GM18499 (cell line): Measurements from ENCODE around the gene TENT4A.

Source experiments
- ATAC-seq: cut with Tn5 transposase; IDR thresholded peaks from one replicate; pipeline ENCODE4 v1.9.1; 2021; ENCODE audit warnings: moderate number of reproducible peaks; ENCODE audit not compliant: insufficient read depth, unreplicated experiment

TENT4A gene

DNA sequence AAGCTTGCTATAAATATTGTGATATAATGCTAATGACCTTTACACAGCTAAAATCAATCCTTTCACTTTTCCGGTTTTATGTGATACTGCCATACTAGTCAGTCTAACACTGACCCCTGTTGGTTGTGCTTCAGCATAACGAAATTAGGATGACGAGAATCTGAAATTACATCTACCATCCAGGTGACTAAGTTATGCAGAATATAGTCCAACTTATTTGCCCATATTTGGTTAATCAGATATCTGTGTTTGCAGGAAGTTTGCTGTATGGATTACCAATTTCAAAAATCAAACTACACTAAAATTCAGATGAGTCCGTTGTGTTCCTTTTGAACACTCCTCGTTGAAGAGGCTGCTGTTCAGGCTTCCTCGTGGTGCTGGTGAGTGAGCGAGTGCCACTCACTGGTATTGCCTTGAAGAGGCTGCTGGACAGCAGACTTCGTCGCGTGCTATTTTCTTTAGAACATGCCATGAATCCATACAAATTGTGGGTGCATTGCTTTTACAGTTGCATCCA lies 32.5 kb downstream of the TENT4A start:
- ATAC-seq: peak; percentile 56

DNA sequence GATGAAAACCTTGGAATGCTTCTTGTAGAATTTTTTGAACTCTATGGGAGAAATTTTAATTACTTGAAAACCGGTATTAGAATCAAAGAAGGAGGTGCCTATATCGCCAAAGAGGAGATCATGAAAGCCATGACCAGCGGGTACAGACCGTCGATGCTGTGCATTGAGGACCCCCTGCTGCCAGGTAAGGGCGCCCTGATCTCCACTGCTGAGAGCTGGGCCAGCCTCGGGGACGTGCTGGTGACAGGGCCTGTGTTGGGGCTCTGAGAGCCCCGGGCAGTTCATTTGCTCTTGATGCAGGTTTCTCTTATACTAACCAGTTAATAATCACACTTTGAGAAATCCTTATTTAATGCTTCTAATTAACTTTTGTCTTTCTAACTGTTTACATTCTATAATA lies 33.0 kb downstream of the TENT4A start:
- no peak for ATAC-seq

DNA sequence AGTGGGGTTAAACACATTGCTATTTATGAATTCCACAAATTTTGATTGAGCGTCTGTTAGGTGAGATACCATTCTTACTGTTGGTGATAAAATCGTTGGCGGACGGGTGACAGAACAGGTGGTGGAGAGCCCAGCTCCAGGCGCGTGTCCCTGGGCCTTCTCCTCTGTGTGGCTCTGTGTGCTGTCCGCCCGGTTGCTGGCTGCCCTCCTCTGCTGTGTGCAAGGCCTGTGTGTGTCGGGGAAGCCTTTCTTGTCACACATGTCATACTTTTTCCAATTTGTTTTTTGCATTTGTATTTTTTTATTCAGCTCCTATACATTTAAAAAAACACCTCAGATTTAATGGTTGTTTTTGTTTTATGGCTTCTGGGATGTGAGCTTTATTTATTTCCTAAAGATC lies 33.9 kb downstream of the TENT4A start:
- ATAC-seq: no peak

DNA sequence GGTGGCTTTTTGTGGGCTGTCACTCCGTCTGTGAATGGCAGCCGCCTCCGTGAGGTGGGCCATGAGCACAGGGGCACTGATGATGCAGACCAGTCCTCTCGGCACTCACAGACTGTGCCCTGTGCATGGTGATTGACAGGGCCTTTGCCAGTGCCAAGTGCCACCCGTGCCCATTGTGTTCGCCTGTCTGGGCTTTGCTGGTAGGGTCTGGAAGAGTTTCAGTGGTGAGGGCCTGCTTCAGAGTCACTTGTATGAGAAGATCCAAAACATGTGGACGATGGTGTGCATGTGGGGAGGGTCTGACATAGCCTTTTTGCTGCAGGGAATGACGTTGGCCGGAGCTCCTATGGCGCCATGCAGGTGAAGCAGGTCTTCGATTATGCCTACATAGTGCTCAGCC lies 34.9 kb downstream of the TENT4A start:
- no peak for ATAC-seq

DNA sequence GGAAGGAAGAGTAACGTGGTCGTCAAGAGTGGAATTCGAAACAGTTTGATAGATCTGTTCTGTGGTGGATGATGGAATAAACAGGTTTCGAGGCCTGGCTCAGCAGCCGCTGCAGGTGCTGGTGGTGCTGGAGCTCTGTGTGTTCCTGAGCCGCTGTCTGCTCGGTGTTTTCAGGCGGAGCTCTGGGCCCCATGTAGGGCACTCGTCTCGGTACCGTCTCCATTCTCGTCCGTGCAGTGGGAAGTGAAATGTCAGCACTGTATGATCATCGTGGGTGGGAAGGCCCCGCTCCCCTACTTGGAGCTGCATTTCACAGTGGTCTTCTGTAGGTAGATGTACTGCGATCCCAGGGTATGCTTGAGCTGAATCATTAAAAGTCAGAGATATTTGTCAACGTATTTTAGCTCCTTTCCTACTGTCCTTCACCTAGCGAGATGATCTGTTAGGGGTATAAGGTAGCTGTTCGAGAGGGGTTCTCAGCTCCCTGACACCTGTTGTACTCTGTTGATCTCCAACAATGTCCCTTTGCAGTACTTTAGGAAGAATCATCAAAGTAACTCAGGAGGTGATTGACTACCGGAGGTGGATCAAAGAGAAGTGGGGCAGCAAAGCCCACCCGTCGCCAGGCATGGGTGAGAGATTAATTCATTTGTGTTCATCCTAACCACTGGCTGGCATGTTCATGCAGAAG lies 35.9 kb downstream of the TENT4A start:
- no peak for ATAC-seq

DNA sequence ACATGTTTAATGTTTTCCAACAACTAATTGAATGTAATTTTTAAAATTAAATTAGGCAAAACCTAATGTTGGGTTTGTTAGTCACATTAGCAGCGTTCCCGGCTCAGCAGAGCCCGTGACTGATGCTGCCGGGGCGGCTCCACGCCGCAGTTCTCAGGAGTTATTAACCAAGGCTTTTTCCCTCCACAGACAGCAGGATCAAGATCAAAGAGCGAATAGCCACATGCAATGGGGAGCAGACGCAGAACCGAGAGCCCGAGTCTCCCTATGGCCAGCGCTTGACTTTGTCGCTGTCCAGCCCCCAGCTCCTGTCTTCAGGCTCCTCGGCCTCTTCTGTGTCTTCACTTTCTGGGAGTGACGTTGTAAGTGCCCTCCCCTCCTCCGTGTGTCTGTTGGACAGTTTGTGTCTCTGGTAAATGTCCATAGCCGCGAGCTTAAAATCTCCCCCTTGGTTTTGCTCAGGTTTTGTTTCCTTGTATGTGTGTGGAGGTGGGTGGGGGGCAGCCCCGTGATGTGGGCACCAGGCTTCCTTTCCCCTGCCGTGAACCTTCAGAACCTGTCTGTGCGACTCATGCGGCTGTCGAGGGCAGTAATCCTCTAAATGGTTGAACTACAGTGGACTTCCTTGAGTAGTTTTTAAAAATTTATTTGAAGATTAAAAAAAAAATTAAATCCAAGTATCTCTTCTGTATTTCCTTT lies 37.1 kb downstream of the TENT4A start:
- no peak for ATAC-seq

DNA sequence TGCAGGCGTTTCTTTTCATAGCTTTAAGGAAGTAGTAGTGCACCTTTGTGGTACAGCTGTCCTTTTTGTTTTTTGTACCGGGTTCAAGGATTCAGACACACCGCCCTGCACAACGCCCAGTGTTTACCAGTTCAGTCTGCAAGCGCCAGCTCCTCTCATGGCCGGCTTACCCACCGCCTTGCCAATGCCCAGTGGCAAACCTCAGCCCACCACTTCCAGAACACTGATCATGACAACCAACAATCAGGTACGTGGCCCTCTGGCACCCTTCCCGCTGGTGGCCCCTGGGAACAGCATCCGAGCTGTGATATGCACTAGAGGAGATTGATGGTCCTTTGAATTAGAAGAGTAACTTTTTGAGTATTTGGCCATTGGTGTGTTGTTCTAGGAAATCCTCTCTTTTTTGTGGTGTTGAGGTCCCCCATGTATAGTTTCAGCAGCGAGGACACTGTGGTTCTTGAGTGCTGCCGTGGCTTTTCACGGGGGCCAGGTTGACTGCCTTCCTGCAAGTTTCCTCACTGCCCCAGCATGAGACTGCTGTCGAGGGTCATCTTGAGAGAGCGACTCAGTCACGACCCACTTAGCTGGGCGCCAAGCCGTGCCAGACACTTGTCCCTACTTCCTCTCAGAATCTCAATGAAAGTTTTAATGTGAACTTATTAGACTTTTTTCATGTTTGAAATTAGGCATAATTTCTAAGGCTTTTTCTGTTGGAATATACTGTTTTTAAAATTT lies 37.9 kb downstream of the TENT4A start:
- no peak for ATAC-seq

DNA sequence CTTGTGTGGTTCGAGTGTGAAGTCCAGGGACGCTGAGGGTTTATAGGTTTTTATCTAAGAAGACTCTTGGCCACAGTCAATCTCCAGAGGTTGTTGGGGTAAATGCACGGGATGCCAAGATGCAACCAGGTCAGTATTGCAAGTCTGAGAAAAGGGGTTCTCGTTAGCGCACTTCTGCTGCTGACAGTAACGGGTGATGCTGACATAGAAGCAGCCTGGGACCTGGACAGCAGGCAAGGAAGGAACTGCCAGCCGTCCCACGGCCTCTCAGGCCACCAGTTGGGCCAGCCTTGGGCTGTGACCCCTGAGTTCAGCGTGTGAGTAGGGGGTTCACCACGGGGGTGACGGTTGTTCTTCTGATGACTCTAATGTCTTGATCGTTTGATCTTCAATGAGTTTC lies 39.0 kb downstream of the TENT4A start:
- ATAC-seq: no peak

DNA sequence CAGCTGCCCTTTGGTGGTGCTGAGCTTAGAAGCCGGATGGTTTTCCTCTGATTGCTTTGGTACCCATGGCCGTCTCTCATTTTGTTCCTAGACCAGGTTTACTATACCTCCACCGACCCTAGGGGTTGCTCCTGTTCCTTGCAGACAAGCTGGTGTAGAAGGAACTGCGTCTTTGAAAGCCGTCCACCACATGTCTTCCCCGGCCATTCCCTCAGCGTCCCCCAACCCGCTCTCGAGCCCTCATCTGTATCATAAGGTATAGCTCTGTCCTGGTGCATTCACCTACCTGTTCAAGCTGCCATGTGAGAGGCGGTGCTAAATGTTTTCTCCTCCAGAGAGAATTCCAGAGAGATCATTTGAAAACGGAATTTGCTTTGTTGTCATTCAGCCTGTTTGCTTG lies 39.5 kb downstream of the TENT4A start:
- no peak for ATAC-seq

DNA sequence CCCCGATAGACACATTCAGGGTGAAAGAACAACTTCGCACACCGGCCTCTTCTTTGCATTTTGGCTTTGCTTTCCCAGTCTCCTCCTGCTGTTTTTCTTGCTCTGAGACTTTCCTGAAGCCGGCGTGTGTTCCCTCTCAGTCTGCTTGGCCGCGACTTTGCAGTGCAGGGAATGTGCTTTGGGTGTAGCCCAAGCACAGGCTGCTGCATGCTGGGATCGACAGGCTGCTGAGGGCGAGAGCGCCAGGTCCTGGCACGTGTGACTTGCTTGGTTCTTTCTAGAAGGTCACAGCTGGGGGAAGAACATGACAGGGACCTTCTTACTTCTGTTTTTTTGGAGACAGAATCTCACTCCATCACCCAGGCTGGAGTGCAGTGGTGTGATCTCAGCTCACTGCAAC lies 40.6 kb downstream of the TENT4A start:
- no peak for ATAC-seq

DNA sequence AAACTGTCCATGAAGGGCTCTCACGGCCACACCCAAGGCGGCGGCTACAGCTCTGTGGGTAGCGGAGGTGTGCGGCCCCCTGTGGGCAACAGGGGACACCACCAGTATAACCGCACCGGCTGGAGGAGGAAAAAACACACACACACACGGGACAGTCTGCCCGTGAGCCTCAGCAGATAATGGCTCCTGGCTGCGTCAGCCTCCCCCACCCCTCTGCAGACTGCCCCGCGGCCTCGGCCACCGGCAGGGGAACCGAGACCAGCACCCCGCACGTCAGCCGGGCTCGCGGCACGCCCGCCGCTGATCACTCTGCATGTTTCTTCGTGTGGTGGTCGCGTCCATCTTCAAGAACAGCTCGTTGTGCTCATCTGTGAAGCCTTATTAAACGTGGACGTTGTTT lies 41.5 kb downstream of the TENT4A start:
- no peak for ATAC-seq

DNA sequence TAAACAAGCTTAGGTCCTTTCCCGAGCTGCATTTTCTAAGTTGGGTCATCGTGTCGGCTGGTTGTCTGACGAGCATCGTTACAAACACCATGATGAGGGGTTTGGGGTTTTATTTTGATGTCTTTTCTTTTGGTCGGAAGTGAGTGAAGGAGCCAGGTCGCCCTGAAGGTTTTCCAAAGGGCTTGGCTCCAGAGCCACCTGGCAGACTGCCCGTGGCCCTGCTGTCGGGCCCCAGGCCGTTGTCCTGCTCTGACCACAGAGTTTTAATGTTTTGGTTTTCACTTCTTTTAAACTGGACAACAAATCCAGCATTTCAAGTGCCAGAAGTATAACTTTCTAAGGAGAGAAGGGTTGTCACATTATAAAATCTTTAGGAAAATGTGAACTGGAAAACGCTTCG lies 42.3 kb downstream of the TENT4A start:
- ATAC-seq: no peak

DNA sequence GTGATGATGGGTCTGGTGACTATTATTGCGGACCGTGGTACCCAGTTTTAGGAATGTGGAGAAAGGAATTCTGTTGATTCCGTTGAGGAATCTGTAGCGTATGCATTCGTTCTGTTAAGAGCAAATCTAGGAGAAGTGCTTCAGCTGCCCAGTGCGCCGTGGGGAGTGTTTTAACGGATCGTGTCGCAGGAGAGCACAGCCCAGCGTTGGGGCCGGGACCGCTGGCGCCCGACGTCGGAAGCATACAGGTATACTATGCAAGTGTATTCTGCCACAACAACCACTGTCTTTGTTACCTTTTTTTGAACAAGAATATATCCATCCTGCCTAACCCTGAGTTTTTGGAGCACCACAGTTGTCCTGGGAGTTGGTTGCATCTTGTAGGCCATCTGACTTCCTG lies 42.7 kb downstream of the TENT4A start:
- no peak for ATAC-seq

DNA sequence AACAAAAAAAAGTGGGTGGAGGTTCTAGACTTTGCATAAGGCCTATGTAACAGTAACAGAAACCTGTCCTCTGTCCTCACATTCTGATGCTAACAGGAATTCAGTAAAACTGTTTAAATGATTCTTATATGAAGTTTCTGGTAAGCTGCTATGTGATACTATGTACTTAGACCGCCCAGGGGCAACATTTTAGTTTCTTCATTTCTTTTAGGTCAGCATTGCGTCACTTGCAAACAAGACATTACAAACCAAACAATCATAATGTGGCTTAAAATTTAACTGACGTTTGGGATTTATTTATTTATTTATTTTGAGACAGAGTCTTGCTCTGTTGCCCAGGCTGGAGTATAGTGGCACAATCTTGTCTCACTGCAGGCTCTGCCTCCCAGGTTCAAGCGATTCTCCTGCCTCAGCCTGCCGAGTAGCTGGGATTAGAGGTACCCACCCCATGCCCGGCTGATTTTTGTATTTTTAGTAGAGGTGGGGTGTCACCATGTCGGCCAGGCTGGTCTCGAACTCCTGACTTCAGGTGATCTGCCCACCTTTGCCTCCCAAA lies 44.3 kb downstream of the TENT4A start:
- no peak for ATAC-seq

DNA sequence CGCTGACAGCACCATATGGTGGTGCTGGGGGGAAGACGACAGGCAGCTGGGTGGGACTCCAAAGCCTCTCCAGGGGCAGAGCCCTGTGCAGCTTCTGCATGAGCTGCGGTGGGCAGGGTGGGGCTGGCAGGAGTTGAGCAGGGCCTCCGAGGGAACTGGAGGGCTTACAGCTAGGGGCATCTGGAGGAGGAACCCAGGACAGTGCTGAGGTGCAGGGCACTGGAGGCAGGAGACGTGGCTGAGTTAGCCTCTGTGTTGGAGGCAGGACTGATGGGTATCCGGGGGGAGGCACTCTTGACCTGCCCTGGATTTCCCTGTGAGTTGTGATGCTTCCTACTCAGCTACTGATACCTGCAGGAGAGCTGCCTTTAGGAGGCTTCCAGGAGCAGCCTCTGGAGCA lies 45.0 kb downstream of the TENT4A start:
- no peak for ATAC-seq

DNA sequence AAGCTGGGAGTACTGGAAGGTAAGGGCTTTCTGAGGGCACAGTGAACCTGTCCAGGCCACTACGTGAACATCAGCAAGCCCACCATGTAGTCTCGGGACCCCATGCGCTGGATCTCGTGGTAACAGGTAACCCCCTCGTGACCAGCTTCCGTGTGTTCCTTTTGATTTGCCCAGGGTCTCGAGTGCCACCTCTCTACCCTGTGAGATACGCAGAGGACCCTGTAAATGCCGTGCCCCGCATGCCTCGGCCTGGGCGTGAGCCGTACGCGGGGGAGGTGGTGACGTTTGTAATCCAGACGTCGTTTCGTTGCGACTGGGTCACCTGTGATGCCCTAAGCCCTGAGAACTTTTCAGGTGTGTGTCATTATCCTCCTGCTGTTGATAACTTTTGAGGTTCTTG lies 45.5 kb downstream of the TENT4A start:
- ATAC-seq: no peak

DNA sequence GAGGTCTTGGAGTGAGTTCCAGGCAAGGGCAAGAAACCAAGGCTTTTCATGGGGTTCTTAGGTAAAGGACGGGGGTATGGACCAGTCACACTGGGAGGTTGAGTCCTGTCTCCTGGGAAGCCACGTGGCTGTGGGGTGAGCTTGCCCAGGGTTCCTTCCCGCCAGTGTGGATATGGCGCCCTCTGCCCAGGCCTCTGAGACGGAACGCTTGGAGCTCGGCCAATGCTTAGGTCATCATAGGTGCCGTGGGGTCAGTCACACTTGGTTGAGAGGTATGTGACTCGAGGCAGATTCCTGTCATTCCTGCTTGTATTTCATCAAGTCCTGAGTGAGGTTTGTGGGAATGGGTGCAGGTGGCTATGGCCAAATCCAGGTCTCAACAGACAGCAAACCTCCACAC lies 46.2 kb downstream of the TENT4A start:
- no peak for ATAC-seq

DNA sequence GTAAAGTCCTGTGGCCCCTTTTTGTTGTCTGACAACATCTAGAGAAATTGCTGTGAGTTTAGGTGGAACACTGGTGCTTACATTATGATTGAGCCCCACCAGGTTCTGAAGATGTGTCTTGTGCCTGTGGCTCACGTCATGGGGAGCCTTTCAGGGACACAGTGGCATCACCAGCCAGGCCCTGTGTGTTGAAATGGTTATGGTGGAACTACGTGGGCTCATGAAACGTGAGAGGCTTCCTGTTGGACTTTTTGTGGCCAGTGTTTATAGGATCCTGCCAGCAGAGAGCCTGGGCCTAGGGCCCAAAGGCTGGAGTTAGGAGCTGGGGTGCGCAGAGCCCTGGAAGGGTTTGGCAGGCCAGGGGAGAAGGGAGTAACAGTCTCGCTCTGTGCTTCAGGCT lies 46.8 kb downstream of the TENT4A start:
- ATAC-seq: no peak

DNA sequence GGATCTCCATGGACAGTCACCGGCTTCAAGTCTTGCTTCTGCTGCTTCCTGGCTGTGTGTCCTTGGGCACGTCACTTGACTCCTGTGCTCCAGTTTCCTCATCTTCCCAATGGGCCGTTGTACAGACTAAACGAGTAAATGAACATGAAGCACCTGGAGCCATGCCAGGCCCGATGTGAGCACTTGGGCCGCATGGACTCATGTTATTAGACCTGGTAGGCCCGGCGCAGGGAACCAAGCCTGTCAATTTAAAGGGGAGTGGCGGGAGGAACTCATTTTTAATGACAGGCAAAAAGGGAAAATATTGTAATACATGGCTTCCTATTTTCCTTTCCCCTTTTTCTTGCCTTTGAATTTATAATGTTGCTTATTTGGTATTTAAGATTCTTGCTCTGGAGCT lies 47.5 kb downstream of the TENT4A start:
- no peak for ATAC-seq

DNA sequence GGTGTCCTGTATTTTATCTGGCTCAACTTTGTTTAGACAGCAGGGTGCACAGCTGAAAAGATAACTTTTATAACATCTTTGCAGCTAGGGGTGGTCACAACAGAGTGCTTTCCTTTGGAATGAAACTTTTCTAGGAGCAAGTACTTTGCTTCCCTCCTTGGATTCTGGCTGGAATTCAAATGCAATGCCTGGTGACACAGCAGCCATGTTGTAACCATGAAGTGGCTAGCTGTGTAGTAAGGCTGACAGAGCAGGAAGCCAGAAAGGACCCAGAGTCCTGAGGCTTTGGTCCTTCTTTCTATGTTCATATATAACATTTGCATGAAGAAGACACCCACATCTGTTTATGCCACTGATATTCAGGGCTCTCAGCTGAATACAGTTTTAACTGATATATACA lies 48.1 kb downstream of the TENT4A start:
- no peak for ATAC-seq

DNA sequence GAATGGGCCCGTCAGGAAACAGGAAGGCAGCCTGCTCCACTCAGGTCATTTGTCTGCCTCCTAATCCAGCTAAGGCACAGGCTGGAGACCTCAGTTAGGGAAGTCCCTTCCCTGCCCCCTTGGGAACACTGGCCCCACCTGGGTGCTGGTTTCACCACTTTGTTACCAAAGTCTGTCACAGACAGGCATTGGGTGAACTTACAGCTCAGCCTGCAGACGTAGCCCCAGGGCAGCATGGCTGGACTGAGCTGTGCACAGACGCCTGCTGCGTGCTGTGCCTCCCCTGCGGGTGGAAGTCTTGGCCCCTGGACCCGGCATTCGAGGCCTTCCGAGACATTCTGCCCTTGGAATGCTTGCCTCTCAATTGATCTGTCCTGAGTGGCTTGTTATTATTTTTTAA lies 48.9 kb downstream of the TENT4A start:
- no peak for ATAC-seq
